ENCODE data around the gene GPX7. TPM values are rescaled to one million over a fixed set of nuclear protein-coding genes. Genes with fewer than 3 reads are reported as not detected.
"Not testable (repeated sequence)": the region's sequence is repeated elsewhere in the genome, so short reads cannot be mapped to it uniquely, and the experiment has no call there.

Gene GPX7
- total RNA-seq: 92.1 TPM

GRCh38 chr1:52601991-52602855 lies at the start of gene GPX7:
Gene GPX7, plus strand, starts transcription at chr1:52602371. Its CDS starts 39 bp downstream, at chr1:52602410.
- DNase-seq (ENCODE audit: low read depth in 2 of 3, low spot score in 2 of 3): peak; percentile 39 to 58 (median 55)

DNA sequence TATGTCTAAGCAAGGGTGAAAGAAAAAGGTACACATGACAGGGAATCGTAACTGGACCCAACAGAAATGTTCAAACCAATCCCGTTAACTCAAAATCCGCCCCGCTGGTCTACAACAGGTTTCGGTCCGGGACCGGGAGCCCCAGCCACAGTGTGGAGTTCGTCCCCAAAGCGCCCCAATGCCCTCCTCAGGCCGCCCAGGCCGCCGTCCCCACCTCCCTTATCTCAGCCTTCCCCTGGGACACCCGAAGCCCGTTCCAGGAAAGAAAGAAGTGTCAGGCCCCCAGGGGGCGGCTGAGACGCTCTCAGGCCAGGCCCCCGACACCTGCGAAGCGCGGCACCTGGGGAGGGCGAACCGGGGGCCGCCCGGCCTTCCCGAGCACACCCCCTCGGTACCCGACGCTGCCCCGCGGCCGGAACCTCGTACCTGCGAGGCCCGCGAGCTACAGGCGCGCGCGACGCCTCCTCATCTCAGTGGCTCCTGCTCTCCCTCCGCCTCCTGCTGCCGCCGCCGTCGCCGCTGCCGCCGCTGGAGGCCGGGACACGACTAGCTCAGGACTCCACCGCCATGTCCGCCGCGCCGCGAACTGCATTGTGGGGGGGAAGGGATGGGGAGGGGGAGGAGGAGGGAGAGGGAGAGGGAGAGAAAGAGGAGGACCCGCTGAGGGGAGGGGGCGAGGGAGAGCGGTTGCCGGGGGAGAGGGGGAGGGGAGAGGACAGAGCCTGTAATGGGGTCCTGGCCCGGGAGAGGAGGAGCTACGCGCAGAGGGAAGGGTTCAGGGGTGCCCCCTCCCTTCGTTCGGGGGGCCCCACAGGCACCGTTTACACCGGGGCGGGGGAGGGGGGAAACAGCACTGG lies 49.4 kb upstream of the GPX7 start, which contains the start of gene TUT4:
TSS of gene TUT4 (minus strand) at position 588 of the 857 bp plus-strand sequence. CDS start 26,812 bp downstream, outside the sequence.
- DNase-seq (ENCODE audit: low read depth in 2 of 3, low spot score in 2 of 3): peak; percentile 50 to 93 (median 90)

- peak; percentile 70 to 96 (median 91) for DNase-seq (ENCODE audit: low read depth in 2 of 3, low spot score in 2 of 3)
These were observed 48.6 kb upstream of the GPX7 start for GRCh38 chr1:52553362-52554266.

- no peak for DNase-seq (ENCODE audit: low read depth in 2 of 3, low spot score in 2 of 3)
These were observed 47.9 kb upstream of the GPX7 start for GRCh38 chr1:52554267-52554640.

GRCh38 chr1:52554756-52555155 lies 47.4 kb upstream of the GPX7 start:
- no peak for DNase-seq (ENCODE audit: low read depth in 2 of 3, low spot score in 2 of 3)

- no peak for DNase-seq (ENCODE audit: low read depth in 2 of 3, low spot score in 2 of 3)
These were observed 45.4 kb upstream of the GPX7 start for GRCh38 chr1:52556641-52557360.

DNA sequence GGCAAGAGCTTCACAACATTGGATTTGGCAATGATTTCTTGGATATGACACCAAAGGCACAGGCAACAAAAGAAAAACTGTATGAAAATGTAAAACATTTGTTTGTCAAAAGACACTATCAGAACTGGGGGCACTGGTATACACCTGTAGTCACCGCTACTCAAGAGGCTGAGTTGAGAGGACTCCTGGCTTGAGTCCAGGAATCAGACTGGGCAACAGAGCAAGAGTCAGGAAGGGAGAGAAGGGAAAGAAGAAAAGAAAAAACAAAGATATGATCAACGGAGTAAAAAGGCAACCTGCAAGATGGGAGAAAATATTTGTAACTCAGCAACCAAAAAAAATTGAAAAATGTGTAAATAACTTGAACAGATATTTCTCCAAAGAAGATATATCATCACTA lies 43.2 kb upstream of the GPX7 start:
- no peak for DNase-seq (ENCODE audit: low read depth in 2 of 3, low spot score in 2 of 3)

GRCh38 chr1:52559875-52560274 lies 42.3 kb upstream of the GPX7 start:
- no peak for DNase-seq (ENCODE audit: low read depth in 2 of 3, low spot score in 2 of 3)

DNA sequence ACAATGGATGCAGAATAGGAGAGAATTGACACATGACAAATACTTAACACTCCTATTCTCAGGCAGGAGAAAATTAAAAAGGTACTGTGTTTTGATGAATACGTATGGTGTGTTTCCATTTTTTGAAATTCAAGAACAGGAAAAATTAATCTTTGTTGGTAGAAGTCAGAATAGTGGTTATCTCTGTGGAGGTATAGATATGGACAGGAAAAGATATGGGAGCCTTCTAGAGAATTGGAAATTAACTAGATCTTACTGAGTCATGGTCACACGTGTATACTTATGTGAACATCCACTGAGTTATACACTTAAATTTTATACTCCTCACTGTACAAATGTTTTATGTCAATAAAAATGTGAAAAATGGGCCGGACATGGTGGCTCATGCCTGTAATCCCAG lies 39.4 kb upstream of the GPX7 start:
- no peak for DNase-seq (ENCODE audit: low read depth in 2 of 3, low spot score in 2 of 3)

GRCh38 chr1:52567943-52568342 lies 34.2 kb upstream of the GPX7 start:
- DNase-seq (ENCODE audit: low read depth in 2 of 3, low spot score in 2 of 3): peak in 1 of 3 donors; percentile 15

GRCh38 chr1:52569449-52570210 lies 32.5 kb upstream of the GPX7 start:
- DNase-seq (ENCODE audit: low read depth in 2 of 3, low spot score in 2 of 3): peak in 2 of 3 donors; percentile 35 to 61

DNA sequence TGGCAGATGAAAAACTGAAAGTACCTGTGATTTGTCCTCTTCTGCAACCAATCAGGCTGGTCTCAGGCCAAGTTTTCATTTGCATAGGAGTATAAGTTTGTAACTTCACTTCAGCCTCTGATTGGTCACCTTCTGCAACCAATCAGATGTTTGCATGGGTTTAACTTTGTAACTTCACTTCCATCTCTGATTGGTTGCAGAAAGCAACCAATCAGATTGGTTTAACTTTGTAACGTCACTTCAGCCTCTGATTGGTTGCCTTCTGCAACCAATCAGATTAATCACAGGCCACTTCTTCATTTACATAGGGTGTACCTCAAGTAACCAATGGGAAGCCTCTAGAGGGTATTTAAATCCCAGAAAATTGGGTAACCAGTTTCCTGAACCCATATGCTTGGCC lies 30.4 kb upstream of the GPX7 start:
- DNase-seq (ENCODE audit: low read depth in 2 of 3, low spot score in 2 of 3): peak in 1 of 3 donors; percentile 31

DNA sequence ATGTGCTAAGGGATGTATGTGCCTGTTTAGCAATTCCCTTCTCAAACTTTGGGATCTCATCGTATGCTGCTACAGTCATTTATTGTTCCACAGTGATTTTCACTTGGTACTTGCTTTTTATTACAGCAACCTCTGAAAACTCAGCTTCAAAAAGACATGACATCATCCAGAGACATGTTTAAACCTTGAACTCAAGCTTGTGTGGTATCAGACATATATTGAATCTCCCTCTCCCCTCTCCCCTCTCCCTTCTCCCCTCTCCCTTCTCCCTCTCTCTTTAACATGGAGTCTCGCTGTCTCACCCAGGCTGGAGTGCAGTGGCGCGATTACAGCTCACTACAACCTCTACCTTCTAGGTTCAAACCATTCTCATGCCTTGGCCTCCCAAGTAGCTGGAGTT lies 29.8 kb upstream of the GPX7 start:
- no peak for DNase-seq (ENCODE audit: low read depth in 2 of 3, low spot score in 2 of 3)

DNA sequence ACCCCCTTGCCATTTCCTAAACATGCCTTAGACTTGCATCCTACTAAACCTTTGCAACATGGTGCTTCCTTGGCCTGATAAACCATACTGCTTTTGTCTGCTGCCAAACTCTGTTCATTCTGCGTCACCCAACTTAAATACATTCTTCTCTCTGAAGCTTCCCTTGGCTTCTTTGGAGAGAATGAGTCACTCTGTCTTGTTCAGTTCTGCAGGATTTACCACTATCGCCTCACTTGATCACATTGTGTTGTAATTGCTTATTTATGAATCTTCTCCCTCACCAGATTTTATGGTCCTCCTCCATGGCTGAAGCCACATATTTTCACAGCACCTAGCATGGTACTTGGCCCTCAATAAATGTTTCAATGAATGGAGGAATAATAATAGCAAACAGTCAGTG lies 27.6 kb upstream of the GPX7 start:
- DNase-seq (ENCODE audit: low read depth in 2 of 3, low spot score in 2 of 3): no peak

DNA sequence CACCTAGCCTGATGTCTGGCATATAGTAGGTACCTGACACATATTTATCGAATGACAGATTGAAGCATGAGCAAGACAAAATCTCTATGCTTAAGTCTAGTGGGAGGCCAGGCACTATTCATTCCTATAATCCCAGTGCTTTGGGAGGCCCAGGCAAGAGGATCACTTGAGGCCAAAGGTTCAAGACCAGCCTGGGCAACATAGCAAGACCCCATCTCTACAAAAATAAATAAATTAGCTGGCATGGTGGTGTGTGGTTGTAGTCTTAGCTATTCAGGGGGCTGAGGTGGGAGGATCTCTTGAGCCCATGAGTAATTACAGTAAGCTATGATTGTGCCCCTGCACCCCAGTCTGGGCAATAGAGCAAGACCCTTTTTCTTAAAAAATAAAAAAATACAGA lies 26.1 kb upstream of the GPX7 start:
- no peak for DNase-seq (ENCODE audit: low read depth in 2 of 3, low spot score in 2 of 3)

GRCh38 chr1:52578066-52578465 lies 24.1 kb upstream of the GPX7 start:
- DNase-seq (ENCODE audit: low read depth in 2 of 3, low spot score in 2 of 3): not testable (repeated sequence)

GRCh38 chr1:52579415-52579814 lies 22.8 kb upstream of the GPX7 start:
- DNase-seq (ENCODE audit: low read depth in 2 of 3, low spot score in 2 of 3): peak in 1 of 3 donors; percentile 13

DNA sequence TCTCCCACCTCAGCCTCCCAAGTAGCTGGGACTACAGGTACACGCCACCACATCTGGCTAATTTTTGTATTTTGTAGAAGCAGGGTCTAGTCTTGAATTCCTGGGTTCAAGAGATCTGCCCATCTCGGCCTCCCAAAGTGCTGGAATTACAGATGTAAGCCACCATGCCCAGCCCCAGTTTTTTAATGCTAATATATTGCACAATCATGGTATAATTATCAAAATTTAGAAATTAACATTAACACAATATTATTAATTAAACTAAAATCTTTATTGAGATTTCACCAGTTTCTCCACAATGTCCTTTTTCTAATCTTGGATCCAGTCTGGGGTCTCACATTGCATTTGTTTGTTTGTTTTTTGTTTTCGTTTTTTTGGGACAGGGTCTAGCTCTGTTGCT lies 21.9 kb upstream of the GPX7 start:
- no peak for DNase-seq (ENCODE audit: low read depth in 2 of 3, low spot score in 2 of 3)

DNA sequence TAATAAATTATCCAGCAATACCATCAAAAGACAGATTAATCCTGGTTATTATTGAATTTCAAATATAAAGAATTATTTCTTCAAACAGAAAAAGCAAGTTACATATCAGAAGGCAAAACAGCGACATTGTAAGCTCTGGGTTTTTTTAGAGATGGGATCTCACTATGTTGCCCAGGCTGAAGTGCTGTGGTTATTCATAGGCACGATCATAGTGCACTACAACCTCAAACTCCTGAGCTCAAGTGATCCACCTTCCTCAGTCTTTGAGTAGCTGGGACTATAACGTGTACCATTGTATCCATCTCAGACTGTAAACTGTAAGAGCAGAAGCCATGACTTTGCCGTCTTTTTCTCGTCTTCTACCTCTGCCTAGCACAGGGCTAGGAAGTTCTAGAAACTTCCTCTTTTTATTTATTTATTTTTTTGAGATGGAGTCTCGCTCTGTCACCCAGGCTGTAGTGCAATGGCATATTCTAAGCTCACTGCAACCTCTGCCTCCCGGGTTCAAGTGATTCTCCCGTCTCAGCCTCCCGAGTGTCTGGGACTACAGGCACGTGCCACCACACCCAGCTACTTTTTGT lies 20.0 kb upstream of the GPX7 start:
- DNase-seq (ENCODE audit: low read depth in 2 of 3, low spot score in 2 of 3): peak in 1 of 3 donors; percentile 12
